Caki2 (cell line): Measurements from ENCODE around the gene CEP162. TPM values are rescaled to one million over a fixed set of nuclear protein-coding genes. Genes with fewer than 3 reads are reported as not detected.
"Not testable (repeated sequence)": the region's sequence is repeated elsewhere in the genome, so short reads cannot be mapped to it uniquely, and the experiment has no call there.

ENCODE experiments used
- DNase-seq: peaks from one replicate; pipeline ENCODE4 v3.0.0-alpha.2; 2015; ENCODE audit warnings: low read depth
- in situ Hi-C: cut with HindIII; loops from 2 replicates; pipeline ENCODE4 v1.10.0; 2016; ENCODE audit warnings: low sequenced_read_pairs, low pct_unique_long_range_greater_than_20kb, mixed read lengths
- total RNA-seq: library from RNA; depleted of rRNA; stranded (reverse); fragments of >200 nt; shearing (Covaris generic); gene quantifications from 2 replicates; pipeline ENCODE4 v1.2.3, GENCODE V29; 2014; ENCODE audit warnings: low replicate concordance

CEP162 gene
- total RNA-seq, 1 experiment from 2014 or later: 3.5 TPM

DNA sequence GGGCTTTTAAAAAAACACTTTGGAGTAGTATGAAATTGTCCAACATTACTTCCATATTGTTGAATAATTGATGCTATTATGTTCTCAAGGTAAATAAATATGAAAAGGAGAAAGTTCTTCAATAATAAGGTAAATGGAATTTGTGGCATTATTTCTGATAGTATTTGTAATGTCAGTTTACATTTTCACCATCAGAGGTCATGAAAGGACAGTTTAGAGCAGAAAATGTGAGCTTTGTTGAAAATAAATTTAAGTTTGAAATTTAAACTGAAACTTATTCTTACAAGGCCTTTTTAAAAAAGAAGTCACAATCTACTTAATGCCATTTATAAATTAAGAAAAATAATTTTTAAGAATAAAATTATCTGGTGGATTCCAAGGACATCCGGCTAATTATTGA is 15.8 kb upstream of the CEP162 start:
- in situ Hi-C loops: no loop called here
- no peak for DNase-seq

DNA sequence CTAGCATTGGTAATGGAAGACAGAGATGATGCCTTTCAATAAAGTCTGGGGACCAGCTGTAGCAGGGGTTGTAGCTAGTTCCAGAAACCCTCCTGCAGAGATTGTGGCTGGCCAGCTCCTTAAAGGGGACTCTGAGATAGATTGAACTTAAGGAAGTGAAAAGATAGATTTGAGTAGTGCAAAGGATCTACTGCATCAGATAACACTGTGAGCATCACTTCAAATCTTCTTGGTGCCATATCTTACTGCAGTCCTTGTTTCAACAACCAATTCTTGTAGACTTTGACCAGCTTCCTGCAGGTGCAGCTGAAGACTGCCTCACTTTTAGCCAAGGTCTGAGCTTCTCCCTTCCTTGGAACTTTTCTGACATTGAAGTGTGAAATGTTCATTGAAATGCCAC is 14.8 kb upstream of the CEP162 start:
- DNase-seq: no peak
- in situ Hi-C loops: no loop called here

DNA sequence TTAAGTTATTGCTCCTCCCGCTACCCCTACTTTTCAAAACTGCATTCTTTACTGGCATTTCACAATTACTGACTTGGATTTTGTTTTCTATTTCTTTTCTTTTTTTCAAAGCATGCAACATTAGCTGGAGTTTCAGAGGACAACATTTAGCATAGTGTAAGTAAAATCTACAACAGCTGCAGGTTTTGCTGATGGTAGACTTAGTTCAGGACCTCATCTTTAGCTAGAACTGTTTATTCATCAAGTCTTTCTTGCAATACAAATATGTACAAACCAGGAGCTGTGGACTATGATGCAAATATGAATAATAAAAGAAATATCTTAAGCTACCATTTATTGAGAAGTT is 728 bp upstream of the CEP162 start:
- in situ Hi-C loops: no loop called here
- no peak for DNase-seq

DNA sequence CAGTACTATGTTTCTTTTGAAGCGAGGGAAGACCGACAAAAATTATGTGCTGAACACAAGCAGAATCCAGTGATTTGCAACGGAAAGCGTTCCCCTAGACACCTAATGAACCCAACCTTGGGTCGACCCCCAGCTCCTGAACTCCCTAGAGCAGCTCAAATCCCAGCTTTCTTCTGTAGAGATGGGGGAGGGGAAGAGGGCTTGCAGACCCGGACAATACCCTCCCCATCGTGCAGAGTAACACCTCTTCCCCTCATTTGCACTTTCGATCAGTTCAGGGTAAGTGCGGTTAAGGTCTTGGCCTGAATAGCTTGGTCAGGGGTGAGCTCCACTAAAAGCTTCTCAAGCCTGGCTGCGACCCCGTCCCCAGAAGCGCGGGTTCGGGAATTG is 404 bp downstream of the CEP162 start:
- in situ Hi-C loops: no loop called here
- no peak for DNase-seq

DNA sequence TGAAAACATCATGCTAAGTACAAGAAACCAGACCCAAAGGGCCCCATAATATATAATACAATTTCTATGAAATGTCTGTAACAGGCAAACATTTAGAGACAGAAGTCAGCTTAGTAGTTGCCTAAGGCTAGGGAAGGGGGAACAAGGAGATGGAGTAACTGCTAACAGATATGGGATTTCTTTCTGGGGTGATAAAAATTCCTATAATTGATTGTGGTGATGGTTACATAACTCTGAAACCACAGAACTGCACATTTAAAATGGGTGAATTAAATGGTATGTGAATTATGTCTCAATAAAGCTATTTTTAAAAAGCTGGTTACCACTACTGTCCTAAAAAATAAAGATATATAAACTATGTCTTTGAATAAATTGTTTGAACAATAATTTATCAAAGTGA is 3.2 kb downstream of the CEP162 start:
- no peak for DNase-seq
- in situ Hi-C loops: no loop called here

DNA sequence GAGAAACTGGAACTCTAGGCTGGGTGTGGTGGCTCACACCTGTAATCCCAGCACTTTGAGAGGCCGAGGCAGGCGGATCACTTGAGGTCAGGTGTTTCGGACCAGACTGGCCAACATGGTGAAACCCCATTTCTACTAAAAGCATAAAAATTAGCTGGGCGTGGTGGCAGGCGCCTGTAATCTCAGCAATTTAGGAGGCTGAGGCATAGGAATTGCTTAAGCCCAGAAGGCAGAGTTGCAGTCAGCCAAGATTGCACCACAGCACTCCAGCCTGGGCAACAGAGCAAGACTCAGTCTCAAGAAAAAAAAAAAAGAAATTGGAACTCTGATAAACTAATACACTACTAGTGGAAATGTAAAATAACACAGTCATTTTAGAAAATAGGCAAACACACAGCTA is 3.8 kb downstream of the CEP162 start:
- DNase-seq, in situ Hi-C loops: not testable (repeated sequence)

DNA sequence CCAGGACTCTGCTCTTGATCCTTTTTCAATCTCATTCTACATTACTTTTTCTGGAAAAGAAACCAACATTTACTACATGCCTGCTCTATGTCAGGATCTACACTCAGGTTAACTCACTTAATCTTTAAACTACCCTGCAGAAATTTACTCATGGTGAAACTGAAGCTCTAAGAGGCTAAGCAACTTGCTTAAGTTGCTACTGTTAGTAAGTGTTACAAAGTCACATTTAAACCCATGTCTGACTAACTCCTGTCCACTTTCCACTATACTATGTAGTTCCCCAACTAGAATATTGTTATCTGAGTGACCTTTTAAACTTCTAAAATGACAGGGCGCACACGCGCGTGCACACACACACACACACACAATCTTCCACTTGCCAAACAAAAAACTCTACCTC is 5.0 kb downstream of the CEP162 start:
- in situ Hi-C loops: no loop called here

DNA sequence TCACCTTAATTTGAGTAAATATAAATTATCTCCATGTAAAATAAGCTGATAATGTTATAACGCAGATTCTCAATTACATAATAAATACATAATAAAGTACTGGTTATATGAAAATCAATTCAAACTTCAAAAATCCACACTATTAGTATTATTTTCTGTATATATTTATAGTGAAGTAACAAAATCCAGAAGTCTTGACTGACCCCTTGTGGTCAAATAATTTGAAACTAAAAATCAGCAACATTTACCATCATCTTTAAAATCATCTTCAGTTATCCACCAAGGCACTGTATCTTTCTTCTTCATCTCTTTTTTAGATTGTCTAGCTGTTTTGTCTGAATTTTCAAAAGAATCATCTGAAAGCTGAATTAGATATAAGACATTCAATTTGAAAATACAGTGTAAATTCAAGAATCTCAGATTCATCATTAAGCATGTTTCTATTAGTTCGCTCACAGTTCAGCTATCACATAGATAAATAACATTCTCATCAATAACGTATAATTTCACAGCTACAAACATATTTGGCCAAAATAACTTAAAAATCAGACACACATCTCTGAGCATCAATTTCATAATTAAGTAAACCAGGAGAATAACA is 6.5 kb downstream of the CEP162 start:
- in situ Hi-C loops: no loop called here
- no peak for DNase-seq

More for the DNA sequence above, 5.0 kb downstream of the CEP162 start:
- no peak for DNase-seq

DNA sequence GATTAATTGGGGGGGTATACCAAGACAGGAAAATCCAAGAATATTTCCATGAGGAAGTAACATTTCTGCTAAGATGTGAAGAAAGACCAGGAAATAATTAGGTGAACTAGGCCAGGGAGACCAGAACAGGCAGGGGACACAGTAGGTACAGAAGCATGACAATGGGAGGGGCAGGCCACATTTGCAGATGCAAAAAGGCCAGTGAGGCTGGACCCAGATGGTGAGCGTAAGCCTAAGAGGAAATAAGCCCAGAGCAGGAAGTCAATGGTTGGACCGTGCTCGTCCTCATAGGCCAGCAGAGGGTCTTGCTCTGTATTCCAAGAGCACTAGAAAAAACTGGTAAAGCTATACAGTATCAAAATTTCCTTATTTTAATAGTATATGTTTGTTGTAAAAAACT is 9.4 kb downstream of the CEP162 start:
- in situ Hi-C loops: no loop called here

DNA sequence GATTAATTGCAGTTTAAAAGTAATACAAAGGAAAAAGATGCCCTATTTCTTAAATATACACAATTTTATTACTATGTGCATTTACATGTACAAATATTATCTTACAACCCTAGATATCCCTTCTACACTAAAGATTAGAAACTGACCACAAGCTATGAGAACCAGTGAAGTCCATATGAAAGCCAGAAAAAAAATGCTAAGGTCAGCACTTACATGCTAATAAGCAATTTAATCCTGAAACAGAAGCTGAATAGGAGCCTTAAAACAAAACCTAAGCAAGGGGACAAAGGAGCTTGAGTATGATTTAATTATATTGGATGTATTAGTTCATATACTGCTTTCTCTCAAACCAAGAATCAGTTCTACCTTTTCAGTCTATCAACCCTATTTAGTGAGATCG is 14.2 kb downstream of the CEP162 start:
- in situ Hi-C loops: no loop called here
- DNase-seq: no peak

More for the DNA sequence above, 9.4 kb downstream of the CEP162 start:
- no peak for DNase-seq

DNA sequence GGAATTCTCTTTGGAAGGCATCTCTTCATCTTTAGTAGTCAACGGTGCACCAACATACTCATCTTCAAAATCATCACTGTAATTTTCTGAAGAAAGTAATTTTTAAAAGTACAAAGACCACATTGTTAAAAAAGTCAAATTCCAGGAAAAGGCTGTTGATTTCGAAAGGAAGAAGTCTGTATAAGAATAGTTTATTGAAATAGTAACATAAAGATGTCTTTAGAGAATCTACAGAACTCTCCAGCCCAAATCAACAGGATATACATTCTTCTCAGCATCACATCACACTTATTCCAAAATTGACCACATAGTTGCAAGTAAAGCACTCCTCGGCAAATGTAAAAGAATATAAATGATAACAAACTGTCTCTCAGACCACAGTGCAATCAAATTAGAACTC is 23.4 kb downstream of the CEP162 start:
- in situ Hi-C loops: no loop called here
- DNase-seq: no peak

DNA sequence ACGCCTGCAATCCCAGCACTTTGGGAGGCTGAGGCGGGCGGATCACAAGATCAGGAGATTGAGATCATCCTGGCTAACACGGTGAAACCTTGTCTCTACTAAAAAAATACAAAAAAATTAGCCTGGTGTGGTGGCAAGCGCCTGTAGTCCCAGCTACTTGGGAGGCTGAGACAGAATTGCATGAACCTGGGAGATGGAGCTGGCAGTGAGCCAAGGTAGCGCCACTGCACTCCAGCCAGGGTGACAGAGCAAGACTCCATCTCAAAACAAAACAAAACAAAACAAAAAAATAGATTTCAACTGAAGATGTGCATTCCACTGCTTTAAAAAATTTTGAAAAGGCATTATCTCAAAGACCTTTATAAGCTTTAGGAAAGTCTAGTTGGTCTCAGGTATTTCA is 27.5 kb downstream of the CEP162 start:
- in situ Hi-C loops, DNase-seq: not testable (repeated sequence)

DNA sequence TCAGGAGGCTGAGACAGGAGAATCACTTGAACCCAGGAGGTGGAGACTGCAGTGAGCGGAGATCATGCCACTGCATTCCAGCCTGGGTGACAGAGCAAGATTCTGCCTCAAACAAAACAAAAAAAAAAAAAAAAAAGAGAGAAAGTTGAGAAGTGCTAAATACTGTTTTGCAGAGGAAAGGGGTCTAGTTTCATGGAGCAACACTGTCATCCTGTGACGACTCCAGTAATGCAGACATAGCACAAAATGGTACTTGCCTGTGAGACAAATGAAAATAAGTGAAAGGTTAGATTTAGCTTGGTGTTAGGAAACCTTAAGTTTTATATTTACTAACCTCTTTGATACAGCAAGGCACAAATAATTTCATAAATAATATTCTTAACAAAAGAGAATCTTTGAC is 29.7 kb downstream of the CEP162 start:
- no peak for DNase-seq
- in situ Hi-C loops: no loop called here

DNA sequence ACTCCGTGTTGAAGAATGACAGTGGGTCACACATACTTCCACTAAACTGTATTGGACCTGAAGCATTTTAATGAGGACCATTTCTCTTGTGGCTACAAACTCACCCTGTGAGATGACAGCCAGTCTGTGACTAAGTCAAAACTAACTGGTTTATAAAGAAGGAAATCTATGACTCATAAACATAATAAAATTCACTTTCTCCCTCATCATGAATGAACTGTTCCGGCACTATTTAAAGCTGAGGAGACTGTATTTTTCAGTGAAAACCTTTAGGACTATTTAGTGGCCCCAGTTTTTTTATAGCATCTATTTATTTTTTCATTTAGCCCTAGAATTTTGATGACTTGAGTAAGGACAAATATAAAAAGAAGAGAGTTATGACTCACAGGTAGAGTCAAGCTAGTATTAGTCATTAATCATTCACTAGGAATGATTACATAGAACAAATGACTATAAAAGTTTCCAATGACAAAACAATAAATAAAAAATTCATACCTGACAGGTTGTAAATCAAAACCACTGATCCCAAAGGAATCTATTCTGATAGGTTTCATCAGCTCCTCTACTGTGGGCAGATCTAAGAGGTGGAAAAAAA is 34.2 kb downstream of the CEP162 start:
- in situ Hi-C loops: no loop called here
- DNase-seq: peak; percentile 91

DNA sequence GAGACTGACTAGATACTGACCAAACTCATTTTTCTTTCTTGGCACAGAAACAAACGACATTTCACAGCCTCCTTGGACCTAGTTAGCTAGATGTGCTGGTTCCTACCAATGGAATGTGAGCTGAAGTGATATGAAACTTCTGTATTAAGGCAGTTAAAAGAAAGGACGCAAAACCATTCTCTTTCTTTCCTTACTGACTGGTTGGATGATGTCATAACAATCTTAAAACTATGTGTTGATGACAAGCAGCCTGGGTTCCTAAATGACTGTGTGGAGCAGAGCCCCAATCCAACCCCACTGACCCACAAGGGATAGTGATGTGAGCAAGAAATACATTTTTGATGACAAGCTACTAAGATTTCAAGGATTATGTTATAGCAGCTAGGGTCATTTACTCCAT is 35.6 kb downstream of the CEP162 start:
- in situ Hi-C loops: no loop called here
- DNase-seq: no peak

DNA sequence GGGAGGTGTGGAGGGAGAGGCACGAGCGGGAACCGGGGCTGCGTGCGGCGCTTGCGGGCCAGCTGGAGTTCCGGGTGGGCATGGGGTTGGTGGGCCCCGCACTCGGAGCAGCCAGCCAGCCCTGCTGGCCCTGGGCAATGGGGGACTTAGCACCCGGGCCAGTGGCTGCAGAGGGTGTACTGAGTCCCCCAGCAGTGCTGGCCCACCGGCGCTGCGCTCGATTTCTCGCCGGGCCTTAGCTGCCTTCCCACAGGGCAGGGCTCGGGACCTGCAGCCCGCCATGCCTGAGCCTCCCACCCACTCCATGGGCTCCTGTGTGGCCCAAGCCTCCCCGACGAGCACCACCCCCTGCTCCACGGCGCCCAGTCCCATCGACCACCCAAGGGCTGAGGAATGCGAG is 38.1 kb downstream of the CEP162 start:
- DNase-seq, in situ Hi-C loops: not testable (repeated sequence)

DNA sequence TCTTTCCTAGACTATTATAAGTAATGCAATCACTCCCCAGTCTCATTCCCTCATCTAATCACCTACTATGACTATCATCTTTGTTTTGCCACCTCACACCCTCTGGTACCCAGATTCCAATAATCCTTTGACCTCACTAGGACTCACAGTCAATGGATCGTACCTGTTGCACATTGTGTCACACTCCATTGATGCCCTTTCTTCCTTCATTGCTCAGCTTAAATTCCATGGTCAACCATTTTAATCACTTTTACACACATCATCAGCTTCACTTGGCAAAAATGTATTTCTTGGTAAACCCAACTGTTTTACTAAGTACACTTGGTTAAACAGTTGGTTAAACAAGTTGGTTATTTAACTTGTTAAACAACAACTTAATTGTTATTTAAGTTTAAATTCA is 44.0 kb downstream of the CEP162 start:
- DNase-seq: peak; percentile 82
- in situ Hi-C loops: no loop called here

DNA sequence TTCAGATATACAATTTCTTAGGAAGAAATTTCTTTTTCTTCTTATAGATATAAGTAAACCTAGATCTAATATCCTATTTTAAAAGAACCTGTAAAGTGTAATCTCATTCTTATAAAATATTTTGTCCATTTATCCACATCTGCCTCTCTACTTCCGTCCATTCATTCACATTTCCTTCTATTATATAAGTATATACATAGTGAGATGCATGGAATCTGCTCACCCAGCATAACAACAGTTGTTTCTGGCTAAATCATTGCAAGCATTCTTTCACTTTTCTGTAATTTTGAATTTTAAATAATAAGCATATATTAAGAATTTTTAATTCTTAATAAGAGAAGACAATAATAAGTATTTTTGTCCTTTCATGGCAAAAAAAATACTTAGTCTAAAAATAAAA is 45.4 kb downstream of the CEP162 start:
- no peak for DNase-seq
- in situ Hi-C loops: no loop called here

DNA sequence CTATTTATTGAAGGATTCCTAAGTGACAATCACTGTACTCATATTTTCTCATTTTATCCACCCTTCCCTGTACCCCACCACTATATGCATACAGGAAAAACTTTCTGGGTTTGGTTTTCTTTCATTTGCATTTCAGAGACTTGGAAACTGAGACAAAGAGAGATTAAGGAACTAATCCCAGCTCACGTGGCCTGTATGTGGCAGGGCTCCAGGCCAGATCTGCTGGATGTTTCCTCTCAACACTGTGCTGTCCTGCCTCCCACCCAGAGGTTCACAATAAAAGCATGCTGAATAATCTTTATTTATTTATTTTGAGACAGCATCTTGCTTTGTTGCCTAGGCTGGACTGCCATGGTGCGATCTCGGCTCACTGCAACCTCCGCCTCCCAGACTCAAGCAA is 50.2 kb downstream of the CEP162 start:
- DNase-seq: no peak
- in situ Hi-C loops: no loop called here

DNA sequence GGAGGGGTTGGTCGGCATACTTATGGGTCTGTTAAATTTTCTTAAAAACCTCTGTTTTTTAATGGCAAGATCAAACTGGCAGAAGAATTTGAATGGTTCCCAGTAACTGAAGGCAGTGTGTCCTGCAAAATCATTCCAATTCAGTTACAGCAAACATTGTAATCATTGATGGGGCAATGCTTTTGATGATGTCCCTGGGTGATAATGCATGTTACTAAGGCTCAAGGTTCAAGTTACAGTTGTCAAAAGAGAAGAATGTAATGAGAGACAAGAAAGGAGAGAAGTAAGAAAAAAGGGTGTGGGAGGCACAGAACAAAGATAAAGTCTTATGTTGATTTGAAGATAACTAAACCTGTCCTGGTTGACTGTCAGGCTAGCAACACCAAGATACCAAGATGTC is 54.9 kb downstream of the CEP162 start:
- in situ Hi-C loops: no loop called here

More for the DNA sequence above, 54.9 kb downstream of the CEP162 start:
- DNase-seq: no peak
